COR-L47 (cell line): ENCODE measurements around the gene MCC.
A peak's percentile ranks its signal among the peaks of the same experiment; 100 is the strongest.

ENCODE experiments used
- DNase-seq: peaks from one replicate; lab custom pipeline; 2025; lab: John Stamatoyannopoulos, UW

The MCC gene

GRCh38 chr5:113147101-113147508, 341.1 kb downstream of the MCC start:
- no peak for DNase-seq

GRCh38 chr5:113145757-113146387, 342.4 kb downstream of the MCC start:
- DNase-seq, result no peak

- no peak for DNase-seq
These were observed 346.1 kb downstream of the MCC start for GRCh38 chr5:113142186-113142585.

- no peak for DNase-seq
These were observed 347.2 kb downstream of the MCC start for GRCh38 chr5:113140837-113141671.

- DNase-seq, result no peak
These were observed 354.9 kb downstream of the MCC start for GRCh38 chr5:113133211-113133975.

GRCh38 chr5:113132564-113132963, 355.7 kb downstream of the MCC start:
- no peak for DNase-seq

GRCh38 chr5:113128641-113129330, 359.5 kb downstream of the MCC start:
- no peak for DNase-seq

GRCh38 chr5:113128082-113128481, 360.2 kb downstream of the MCC start:
- no peak for DNase-seq

- DNase-seq, result no peak
These were observed 361.2 kb downstream of the MCC start for GRCh38 chr5:113127021-113127420.

- DNase-seq, result no peak
These were observed 362.9 kb downstream of the MCC start for GRCh38 chr5:113125371-113125770.

GRCh38 chr5:113124914-113125313, 363.3 kb downstream of the MCC start:
- no peak for DNase-seq

GRCh38 chr5:113124265-113124664, 364.0 kb downstream of the MCC start:
- no peak for DNase-seq

GRCh38 chr5:113123618-113124017, 364.6 kb downstream of the MCC start:
- DNase-seq, result no peak

- DNase-seq, result no peak
These were observed 366.2 kb downstream of the MCC start for GRCh38 chr5:113122053-113122452.

GRCh38 chr5:113119246-113119924, 368.9 kb downstream of the MCC start:
- DNase-seq, result no peak

GRCh38 chr5:113118765-113119164, 369.5 kb downstream of the MCC start:
- DNase-seq, result no peak

- peak; percentile 42 for DNase-seq
These were observed 370.0 kb downstream of the MCC start for GRCh38 chr5:113118298-113118697.

- DNase-seq, result peak; percentile 48
These were observed 370.6 kb downstream of the MCC start for GRCh38 chr5:113117543-113118115.

GRCh38 chr5:113115956-113116355, 372.3 kb downstream of the MCC start:
- no peak for DNase-seq

- no peak for DNase-seq
These were observed 373.2 kb downstream of the MCC start for GRCh38 chr5:113115061-113115460.

- no peak for DNase-seq
These were observed 373.7 kb downstream of the MCC start for GRCh38 chr5:113114559-113114958.
